ENCODE measurements around the gene GABPA. TPM values are rescaled to one million over a fixed set of nuclear protein-coding genes. Genes with fewer than 3 reads are reported as not detected.
A peak's percentile ranks its signal among the peaks of the same experiment; 100 is the strongest.

Gene GABPA
- total and polyA plus RNA-seq, 9 of the 15 experiments (the other 6 are each of a cell fraction or from before 2014, with no cell fraction given) = 8.9 to 35.7 (median 22.8) TPM

DNA sequence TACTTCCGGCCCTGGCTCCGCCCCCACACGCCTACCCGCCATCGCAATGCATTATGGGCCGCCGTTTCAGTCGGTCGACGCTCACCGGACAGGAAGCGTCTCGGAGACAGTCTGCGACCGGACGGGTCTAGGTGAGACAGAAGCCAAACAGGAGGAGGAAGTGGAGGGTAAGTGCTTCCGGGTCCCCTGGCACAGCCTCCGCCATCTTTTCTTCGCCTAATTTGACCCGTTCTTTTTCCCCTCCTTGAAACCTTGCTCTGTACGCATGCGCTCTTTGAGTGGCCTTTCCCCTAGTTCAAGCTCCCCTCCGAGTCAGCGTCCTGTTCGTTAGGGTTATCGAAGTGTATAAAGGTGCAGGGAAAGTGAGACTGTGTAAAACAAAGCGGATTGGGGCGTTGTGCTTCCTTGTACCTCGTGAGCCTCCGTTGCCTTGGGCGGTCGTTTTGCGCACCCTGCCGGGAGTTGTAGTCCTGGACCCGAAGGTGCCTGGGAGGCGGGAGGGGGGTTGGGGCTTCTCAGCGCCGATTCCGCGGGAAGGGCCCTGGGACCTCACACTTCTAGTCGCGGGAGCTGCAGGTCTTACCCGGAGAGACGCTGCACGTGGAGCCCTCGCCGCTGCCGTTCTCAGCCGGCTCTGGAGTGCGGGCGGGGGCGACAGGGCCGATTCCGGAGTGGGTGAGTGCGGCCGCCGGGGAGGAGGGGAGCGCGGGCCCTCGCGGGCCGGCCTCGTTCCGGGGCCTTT is at the start of gene GABPA, which contains the start of gene ATP5PF (continued):
- TF ChIP-seq ZNF280A (IDR thresholded peaks at IDR 0.05; ENCODE audit: low read depth, partially characterized antibody) (no peak), MBD2 (IDR thresholded peaks at IDR 0.05; ENCODE audit: borderline replicate concordance, low read depth) (peak; percentile 47; the same call in 1 of the 2 replicates), ZNF197 (CRISPR knock-in tag; IDR thresholded peaks at IDR 0.05; ENCODE audit: low read depth) (peak; percentile 84; the same call in 1 of the 2 replicates), SPI1 (IDR thresholded peaks at IDR 0.05; ENCODE audit: borderline replicate concordance, low read depth, low read length) (peak; percentile 79), MAFF (IDR thresholded peaks at IDR 0.05; ENCODE audit: low read length) (no peak), ARID2 (IDR thresholded peaks at IDR 0.05) (no peak), NFRKB (IDR thresholded peaks at IDR 0.05; ENCODE audit: low read depth) (peak; percentile 99), ETS1 (conservative IDR thresholded peaks at IDR 0.05; ENCODE audit: control insufficient read depth, low read depth, low read length) (peak; percentile 26), ZEB2 (IDR thresholded peaks at IDR 0.05) (peak; percentile 91), ZNF830 (CRISPR knock-in tag; IDR thresholded peaks at IDR 0.05) (peak; percentile 89), SMARCC2 (IDR thresholded peaks at IDR 0.05; ENCODE audit: low read depth) (no peak), YY1 (IDR thresholded peaks at IDR 0.05; ENCODE audit: borderline replicate concordance in 1 of 3, control insufficient read depth in 1 of 3, extremely low read depth in 1 of 3, insufficient read depth in 3 of 3, insufficient read length in 1 of 3, insufficient replicate concordance in 2 of 3, low read depth in 1 of 3, low read length in 2 of 3) (peak; percentile 90 to 96 (median 94)), ADNP (tag; IDR thresholded peaks at IDR 0.05) (no peak), ZNF133 (CRISPR knock-in tag; IDR thresholded peaks at IDR 0.05) (no peak), HIVEP1 (CRISPR knock-in tag; IDR thresholded peaks at IDR 0.05) (no peak), AFF4 (CRISPR knock-in tag; IDR thresholded peaks at IDR 0.05) (peak; percentile 68; the same call in 1 of the 2 replicates), STAT5B (CRISPR knock-in tag; IDR thresholded peaks at IDR 0.05) (no peak), BDP1 (IDR thresholded peaks at IDR 0.05; ENCODE audit: insufficient read depth, insufficient read length) (no peak), GATAD2B (IDR thresholded peaks at IDR 0.05; ENCODE audit: borderline replicate concordance) (no peak), MEF2A (IDR thresholded peaks at IDR 0.05; ENCODE audit: control insufficient read depth, low read depth, low read length) (no peak; the same call in 1 of the 2 replicates), ZNF217 (CRISPR knock-in tag; IDR thresholded peaks at IDR 0.05) (no peak)
- TF ChIP-seq, protein P1, sequence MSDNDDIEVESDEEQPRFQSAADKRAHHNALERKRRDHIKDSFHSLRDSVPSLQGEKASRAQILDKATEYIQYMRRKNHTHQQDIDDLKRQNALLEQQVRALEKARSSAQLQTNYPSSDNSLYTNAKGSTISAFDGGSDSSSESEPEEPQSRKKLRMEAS (CRISPR knock-in tag; IDR thresholded peaks at IDR 0.05) = peak; percentile 20
